ENCODE measurements around the gene DARS1. TPM values are rescaled to one million over a fixed set of nuclear protein-coding genes. Genes with fewer than 3 reads are reported as not detected.
A peak's percentile ranks its signal among the peaks of the same experiment; 100 is the strongest.

Gene DARS1
- total and polyA plus RNA-seq, 2 of the 13 experiments (the other 11 are each of a cell fraction or from before 2014, with no cell fraction given), result 149 to 230 TPM

GRCh38 chr2:135985826-135986393 is 484 bp upstream of the DARS1 start (continued):
- TF ChIP-seq ZNF280B (CRISPR knock-in tag; IDR thresholded peaks at IDR 0.05; ENCODE audit: borderline replicate concordance), result no peak
- peak; percentile 3; the same call in 1 of the 2 replicates for TF ChIP-seq ZNF274 (CRISPR knock-in tag; IDR thresholded peaks at IDR 0.05)
- TF ChIP-seq PRPF4 (IDR thresholded peaks at IDR 0.05; ENCODE audit: low read depth, low read length, poor library complexity, severe bottlenecking), result peak; percentile 49
- TF ChIP-seq SP1 (IDR thresholded peaks at IDR 0.05), result no peak
- TF ChIP-seq SP1 (CRISPR knock-in tag; IDR thresholded peaks at IDR 0.05), result no peak
- TF ChIP-seq ATF4 (CRISPR knock-in tag; IDR thresholded peaks at IDR 0.05), result peak in 1 of 2 experiments; percentile 36; a peak in 1 of 4 replicates
- TF ChIP-seq RFXAP (CRISPR knock-in tag; IDR thresholded peaks at IDR 0.05; ENCODE audit: borderline replicate concordance), result no peak
- TF ChIP-seq BRCA1 (CRISPR knock-in tag; IDR thresholded peaks at IDR 0.05), result no peak
- no peak for TF ChIP-seq ATF5 (CRISPR knock-in tag; IDR thresholded peaks at IDR 0.05; ENCODE audit: low read depth)
- TF ChIP-seq KLF9 (CRISPR knock-in tag; IDR thresholded peaks at IDR 0.05; ENCODE audit: low read depth), result no peak
- TF ChIP-seq ZNF576 (CRISPR knock-in tag; IDR thresholded peaks at IDR 0.05), result peak; percentile 69; the same call in 1 of the 2 replicates
- no peak for TF ChIP-seq DMTF1 (CRISPR knock-in tag; IDR thresholded peaks at IDR 0.05)
- no peak for TF ChIP-seq TAF1 (CRISPR knock-in tag; IDR thresholded peaks at IDR 0.05)
- no peak for TF ChIP-seq ZBTB34 (CRISPR knock-in tag; IDR thresholded peaks at IDR 0.05)
- no peak for TF ChIP-seq ZNF747 (CRISPR knock-in tag; IDR thresholded peaks at IDR 0.05; ENCODE audit: borderline replicate concordance)
- no peak for TF ChIP-seq MTERF4 (CRISPR knock-in tag; IDR thresholded peaks at IDR 0.05)
- peak; percentile 32; the same call in 1 of the 2 replicates for TF ChIP-seq SKIL (CRISPR knock-in tag; IDR thresholded peaks at IDR 0.05; ENCODE audit: borderline replicate concordance)
- TF ChIP-seq ZNF430 (CRISPR knock-in tag; IDR thresholded peaks at IDR 0.05), result no peak
